GM18951 (cell line): ENCODE results near the gene DYNC1I1.

Experiments used
- POLR2A ChIP-seq: IDR thresholded peaks from 4 replicates; pipeline ENCODE4 v1.6.1; 2011; ENCODE audit warnings: mild to moderate bottlenecking; ENCODE audit not compliant: insufficient read length, insufficient read depth; ENCODE audit errors: extremely low read depth
- in situ Hi-C: fragments of 300-500 bp; cut with MboI; formaldehyde crosslinking; loops from one replicate; pipeline ENCODE4 v1.12.0; 2022; ENCODE audit warnings: low sequenced_read_pairs, mixed read lengths, inconsistent platforms; ENCODE audit not compliant: unreplicated experiment

Gene DYNC1I1

GRCh38 chr7:95951531-95951930 lies 179.2 kb downstream of the DYNC1I1 start:
- in situ Hi-C loops = no loop called here
- TF ChIP-seq POLR2A = no peak

GRCh38 chr7:95951997-95952795 lies 179.8 kb downstream of the DYNC1I1 start:
- in situ Hi-C loops = no loop called here
- no peak for TF ChIP-seq POLR2A

- no peak for TF ChIP-seq POLR2A
- in situ Hi-C loops = no loop called here
These were observed 180.5 kb downstream of the DYNC1I1 start for GRCh38 chr7:95952851-95953250.

- no peak for TF ChIP-seq POLR2A
- in situ Hi-C loops = no loop called here
These were observed 183.4 kb downstream of the DYNC1I1 start for GRCh38 chr7:95955748-95956147.

- TF ChIP-seq POLR2A = no peak
- in situ Hi-C loops = no loop called here
These were observed 185.2 kb downstream of the DYNC1I1 start for GRCh38 chr7:95957510-95957909.

- no peak for TF ChIP-seq POLR2A
- in situ Hi-C loops = no loop called here
These were observed 188.4 kb downstream of the DYNC1I1 start for GRCh38 chr7:95960706-95961244.

GRCh38 chr7:95963446-95963990 lies 191.2 kb downstream of the DYNC1I1 start:
- no peak for TF ChIP-seq POLR2A
- in situ Hi-C loops = no loop called here

- in situ Hi-C loops = no loop called here
These were observed 199.4 kb downstream of the DYNC1I1 start for GRCh38 chr7:95971716-95972115.

GRCh38 chr7:95972523-95972922 lies 200.2 kb downstream of the DYNC1I1 start:
- no peak for TF ChIP-seq POLR2A
- in situ Hi-C loops = no loop called here

More at GRCh38 chr7:95971716-95972115, 199.4 kb downstream of the DYNC1I1 start:
- no peak for TF ChIP-seq POLR2A

GRCh38 chr7:95974108-95974507 lies 201.8 kb downstream of the DYNC1I1 start:
- no peak for TF ChIP-seq POLR2A
- in situ Hi-C loops = no loop called here

- in situ Hi-C loops = no loop called here
- TF ChIP-seq POLR2A = no peak
These were observed 204.2 kb downstream of the DYNC1I1 start for GRCh38 chr7:95976369-95977060.

- in situ Hi-C loops = no loop called here
- TF ChIP-seq POLR2A = no peak
These were observed 205.6 kb downstream of the DYNC1I1 start for GRCh38 chr7:95977994-95978393.

- in situ Hi-C loops = no loop called here
- TF ChIP-seq POLR2A = no peak
These were observed 207.8 kb downstream of the DYNC1I1 start for GRCh38 chr7:95980167-95980566.
